NCI-H82 treated with DMSO at 0.1 percent for 48 hours (cell line): ENCODE measurements around the gene KRT77.
"Not testable (repeated sequence)": the region's sequence is repeated elsewhere in the genome, so short reads cannot be mapped to it uniquely, and the experiment has no call there.

Source experiments
- DNase-seq: peaks from one replicate; lab custom pipeline; 2025; ENCODE audit not compliant: unreplicated experiment; lab: John Stamatoyannopoulos, UW

KRT77 gene

DNA sequence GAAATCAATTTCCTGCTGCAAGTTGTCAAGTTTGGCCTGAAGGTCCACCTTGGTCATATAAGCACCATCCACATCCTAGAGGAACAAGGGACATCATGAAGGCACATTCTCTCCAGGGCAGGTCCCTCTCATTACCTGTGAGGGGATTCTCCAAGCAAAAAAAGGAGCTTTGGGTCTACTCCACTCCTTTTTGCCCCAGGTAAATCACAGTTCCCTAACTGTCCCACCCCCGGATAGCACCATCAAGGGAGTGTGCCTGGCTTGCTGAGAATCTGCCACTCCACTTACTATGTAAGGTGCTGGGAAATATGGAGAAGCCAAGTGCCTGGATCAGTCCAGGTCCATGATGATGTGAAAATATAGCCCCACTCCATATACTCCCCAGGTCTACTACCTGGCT lies 25.7 kb downstream of the KRT77 start:
- no peak for DNase-seq

DNA sequence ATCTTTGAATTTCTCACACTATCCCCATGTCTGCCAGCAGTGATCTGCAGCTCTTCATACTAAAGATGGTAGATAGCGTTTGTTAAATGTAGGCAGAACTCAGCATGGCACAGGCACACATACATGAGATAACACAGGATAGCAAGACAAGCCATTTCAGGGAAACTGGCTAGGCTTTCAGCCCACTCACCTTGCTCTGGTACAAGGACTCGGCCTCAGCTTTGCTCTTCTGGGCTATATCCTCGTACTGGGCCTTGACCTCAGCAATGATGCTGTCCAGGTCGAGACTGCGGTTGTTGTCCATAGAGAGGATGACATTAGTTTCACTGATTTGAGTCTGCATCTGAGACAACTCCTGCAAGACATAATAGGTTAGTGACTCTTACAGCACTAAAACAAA lies 26.2 kb downstream of the KRT77 start:
- DNase-seq, result no peak

GRCh38 chr12:52676163-52676562 lies 27.2 kb downstream of the KRT77 start:
- DNase-seq, result no peak

GRCh38 chr12:52675301-52675701 lies 28.0 kb downstream of the KRT77 start:
- no peak for DNase-seq

GRCh38 chr12:52674433-52674775 lies 28.9 kb downstream of the KRT77 start:
- no peak for DNase-seq

DNA sequence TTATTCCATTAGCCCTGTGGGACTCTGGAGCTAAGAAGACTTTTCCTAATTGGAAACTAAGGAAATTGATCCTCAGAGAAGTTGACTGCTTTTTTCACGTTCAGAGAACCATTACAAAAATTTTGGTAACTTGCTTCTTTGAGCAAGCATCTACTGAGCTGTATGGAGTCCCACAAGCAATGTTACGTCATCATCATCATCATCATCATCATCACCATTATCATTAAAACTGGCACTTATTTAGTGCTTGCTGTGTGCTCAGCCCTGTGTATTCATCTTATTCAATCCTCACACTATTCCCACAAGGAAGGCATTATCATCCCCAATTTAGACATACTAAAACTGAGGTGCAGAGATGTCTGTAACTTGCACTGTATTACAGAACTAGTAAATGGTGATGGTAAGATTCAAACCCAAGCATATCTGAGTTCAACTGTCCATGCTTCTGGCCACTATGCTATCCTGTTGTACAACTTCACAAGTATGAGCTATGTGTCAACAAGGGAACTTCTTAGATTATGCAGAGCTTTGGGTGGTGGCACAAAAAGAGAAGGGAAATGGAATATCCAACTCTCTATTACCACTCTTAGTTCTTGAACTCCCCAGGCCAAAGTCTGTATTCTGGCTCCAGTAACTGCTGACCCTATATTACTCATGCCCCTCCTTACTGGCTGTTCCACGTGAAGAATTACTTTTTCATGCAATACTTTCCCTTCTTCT lies 29.5 kb downstream of the KRT77 start:
- DNase-seq, result no peak

DNA sequence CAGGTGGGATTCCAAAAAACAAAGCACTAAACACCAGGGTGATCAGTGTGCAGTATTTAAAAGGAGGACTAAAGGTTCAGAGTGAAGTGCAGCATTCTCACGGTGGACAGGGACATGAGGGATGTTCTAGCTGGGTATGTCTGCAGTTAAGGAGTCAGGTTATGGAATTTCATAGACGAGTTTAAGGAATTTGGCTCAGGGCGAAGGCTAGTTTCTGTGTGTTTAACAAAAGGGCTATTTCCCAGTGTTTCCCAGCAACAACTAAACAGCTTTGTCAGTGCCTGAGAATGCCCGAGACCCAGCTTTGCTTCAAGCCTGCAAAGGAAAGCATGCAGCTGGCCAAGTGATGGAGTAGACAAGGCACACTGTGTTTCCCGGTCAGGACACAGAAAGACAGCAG lies 30.1 kb downstream of the KRT77 start:
- DNase-seq, result no peak

- no peak for DNase-seq
Measured at GRCh38 chr12:52672321-52672933, 30.9 kb downstream of the KRT77 start.

GRCh38 chr12:52670961-52671360 lies 32.4 kb downstream of the KRT77 start:
- no peak for DNase-seq

DNA sequence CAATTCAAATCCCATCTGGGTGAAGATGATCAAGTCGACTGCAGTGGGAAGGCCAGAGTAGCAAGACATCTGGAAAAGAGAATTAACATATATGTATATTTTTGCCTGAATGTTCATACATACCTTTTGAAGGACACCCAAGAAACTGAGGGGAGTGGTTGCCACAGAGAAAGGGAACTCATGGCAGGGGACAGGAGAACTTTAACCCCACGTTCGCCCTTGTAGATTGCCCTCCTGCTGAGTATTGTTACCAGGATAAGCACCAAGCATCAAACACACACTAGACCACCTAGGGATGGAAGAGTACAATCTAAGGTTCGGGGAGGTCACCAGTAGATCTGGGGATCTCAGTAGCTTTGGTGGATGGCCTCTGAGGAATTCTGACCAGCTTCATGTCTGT lies 32.8 kb downstream of the KRT77 start:
- DNase-seq, result no peak

DNA sequence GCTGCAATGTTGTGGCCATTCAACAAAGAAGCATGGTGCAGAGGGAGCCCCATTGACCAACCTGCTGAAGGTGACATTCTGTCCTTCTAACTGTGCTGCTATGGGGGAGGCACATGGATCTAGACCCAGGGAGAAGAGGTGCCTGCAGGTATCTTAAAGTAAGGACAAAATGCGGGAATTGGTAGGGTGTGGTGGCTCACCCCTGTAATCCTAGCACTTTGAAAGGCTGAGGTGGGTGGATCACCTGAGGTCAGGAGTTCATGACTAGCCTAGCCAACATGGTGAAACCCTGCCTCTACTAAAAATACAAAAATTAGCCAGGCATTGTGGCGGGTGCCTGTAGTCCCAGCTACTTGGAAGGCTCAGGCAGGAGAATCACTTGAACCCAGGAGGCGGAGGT lies 33.4 kb downstream of the KRT77 start:
- DNase-seq, result not testable (repeated sequence)

- no peak for DNase-seq
Measured at GRCh38 chr12:52669426-52669825, 33.9 kb downstream of the KRT77 start.

DNA sequence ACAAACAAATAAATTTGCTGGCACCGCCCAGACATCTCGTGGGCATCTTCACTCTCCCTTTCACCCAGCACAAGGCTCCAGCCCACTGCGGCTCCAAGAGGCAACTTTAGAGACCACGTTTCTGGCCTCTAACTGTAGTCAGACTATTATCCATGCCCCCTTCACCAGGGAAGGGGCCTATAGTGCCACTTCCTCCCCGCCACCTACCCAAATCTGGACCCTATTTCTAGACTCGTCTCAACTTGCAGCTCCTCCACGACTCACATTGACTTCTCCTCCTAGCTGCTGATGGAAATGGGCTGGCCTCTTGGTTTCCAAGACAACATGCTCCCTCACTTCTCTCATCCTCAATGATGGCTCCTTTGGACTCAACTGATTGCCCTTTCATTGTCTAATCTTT lies 35.4 kb downstream of the KRT77 start:
- no peak for DNase-seq

GRCh38 chr12:52667509-52667908 lies 35.8 kb downstream of the KRT77 start:
- DNase-seq, result no peak

GRCh38 chr12:52666471-52666870 lies 36.9 kb downstream of the KRT77 start:
- no peak for DNase-seq

DNA sequence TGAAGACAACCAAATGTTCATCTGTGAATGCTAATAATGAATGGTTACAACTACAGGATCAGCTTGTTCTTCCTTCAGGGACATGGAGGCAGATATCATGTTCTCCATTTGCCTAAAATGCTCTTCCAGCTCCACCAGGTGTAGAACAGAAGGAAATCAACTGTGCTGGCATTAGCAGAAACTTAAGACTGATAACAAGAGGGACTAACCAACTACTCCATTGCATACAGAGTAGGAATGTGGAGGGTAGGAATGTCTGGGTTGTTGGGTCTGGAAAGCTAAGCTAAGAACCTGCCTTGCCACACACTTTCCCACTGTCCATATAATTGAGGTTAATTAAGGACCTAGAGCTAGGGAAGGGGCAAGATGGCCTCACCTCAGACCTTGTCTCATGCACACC lies 39.9 kb downstream of the KRT77 start:
- no peak for DNase-seq

DNA sequence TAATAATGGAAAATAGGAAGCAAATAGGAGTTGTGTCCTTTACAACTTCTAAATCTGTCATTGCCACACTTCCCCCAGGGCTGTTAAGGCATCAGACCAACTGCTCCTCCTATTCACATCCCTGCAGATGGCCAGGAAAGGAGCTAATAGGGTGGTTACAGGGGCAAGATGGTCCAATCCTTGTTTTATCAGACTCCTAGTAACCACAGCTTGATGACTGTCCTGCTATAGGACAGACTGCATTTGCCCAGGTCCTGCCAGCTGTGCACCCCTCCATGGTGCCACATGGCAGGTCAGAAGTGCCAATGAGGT lies 40.5 kb downstream of the KRT77 start:
- no peak for DNase-seq

- DNase-seq, result no peak
Measured at GRCh38 chr12:52662093-52662917, 41.0 kb downstream of the KRT77 start.

GRCh38 chr12:52661668-52662067 lies 41.7 kb downstream of the KRT77 start:
- no peak for DNase-seq

DNA sequence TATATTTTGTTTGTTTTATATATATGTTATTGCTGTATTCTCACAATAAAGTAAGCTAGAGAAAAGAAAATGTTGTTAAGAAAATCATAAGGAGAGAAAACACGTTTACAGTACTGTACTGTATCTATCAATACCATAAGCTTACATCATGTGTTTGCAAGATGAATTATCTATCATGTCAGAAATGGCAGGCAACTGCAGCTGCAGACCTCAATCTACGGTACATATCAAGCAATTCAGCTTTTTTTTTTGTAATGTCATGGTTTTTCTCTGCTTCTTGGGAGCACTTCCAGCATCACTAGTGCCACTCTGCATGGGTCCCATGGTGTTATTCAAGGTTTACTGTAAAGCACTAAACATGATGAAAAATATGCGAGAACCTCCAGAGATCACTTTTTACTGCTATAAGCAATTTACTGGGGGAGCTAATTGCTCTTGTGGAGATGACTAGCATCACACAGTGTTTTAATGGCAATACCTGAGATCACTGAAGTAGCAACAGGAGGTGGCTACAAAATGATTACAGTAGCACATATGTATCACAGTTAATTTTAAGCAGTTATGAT lies 42.3 kb downstream of the KRT77 start:
- no peak for DNase-seq

DNA sequence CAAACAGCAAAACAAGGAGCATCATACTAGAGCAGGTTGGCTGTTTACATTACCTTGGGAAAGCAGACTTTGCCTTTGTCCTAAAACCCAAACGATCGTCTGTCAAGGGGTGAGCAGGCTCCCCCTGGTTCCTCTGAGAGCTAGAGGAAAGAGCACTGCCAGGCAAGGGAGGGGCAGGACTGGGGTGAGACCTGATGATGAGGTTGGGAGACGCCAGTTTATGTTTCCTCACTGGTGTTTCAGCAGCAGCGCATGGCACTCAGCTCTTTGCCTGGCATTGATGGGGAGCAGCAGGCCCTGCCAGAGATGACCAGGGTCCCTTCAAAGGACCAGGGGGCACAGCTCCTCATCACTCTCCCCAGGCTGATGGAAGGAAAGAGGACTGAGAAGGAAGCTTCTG lies 43.4 kb downstream of the KRT77 start:
- DNase-seq, result no peak

DNA sequence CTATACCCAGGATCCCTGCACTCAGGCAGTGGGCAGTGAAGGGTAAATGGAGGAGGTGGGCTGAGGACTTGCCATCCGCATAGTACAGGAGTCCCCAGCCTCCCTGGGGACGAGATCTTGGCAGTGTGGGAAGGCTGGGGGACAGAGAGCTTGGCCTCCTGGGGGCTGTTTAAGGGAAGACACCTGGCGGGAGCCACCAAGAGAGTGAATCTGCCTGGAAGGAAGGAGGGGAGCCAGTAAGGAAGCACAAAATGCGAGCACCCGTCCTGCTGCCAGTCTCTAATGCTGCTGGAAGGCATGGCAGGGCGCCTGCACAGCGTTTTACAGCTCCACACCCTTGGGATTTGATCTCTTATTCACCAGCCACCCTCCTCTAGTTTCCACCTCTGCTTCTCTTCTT lies 43.9 kb downstream of the KRT77 start:
- no peak for DNase-seq
